Cortex of kidney (tissue), 1 donor: ENCODE measurements around the gene FOXN1.
"Not testable (repeated sequence)": the region's sequence is repeated elsewhere in the genome, so short reads cannot be mapped to it uniquely, and the experiment has no call there.

Experiments
- DNase-seq: peaks from one replicate; lab custom pipeline; 2025; lab: John Stamatoyannopoulos, UW

Gene FOXN1

GRCh38 chr17:28500712-28501379 is 5.3 kb upstream of the FOXN1 start:
- no peak for DNase-seq

GRCh38 chr17:28501421-28502284 is 4.5 kb upstream of the FOXN1 start:
- no peak for DNase-seq

GRCh38 chr17:28503420-28503819 is 2.7 kb upstream of the FOXN1 start:
- DNase-seq: no peak

- DNase-seq: no peak
Observed at GRCh38 chr17:28506763-28507487, 777 bp downstream of the FOXN1 start.

- no peak for DNase-seq
Observed at GRCh38 chr17:28507567-28508203, 1.5 kb downstream of the FOXN1 start.

- no peak for DNase-seq
Observed at GRCh38 chr17:28508211-28508724, 2.1 kb downstream of the FOXN1 start.

GRCh38 chr17:28509789-28510188 is 3.6 kb downstream of the FOXN1 start:
- DNase-seq: no peak

- no peak for DNase-seq
Observed at GRCh38 chr17:28511858-28512461, 5.8 kb downstream of the FOXN1 start.

- no peak for DNase-seq
Observed at GRCh38 chr17:28513476-28513875, 7.3 kb downstream of the FOXN1 start.

- DNase-seq: no peak
Observed at GRCh38 chr17:28514561-28515002, 8.4 kb downstream of the FOXN1 start.

- DNase-seq: no peak
Observed at GRCh38 chr17:28515518-28515917, 9.4 kb downstream of the FOXN1 start.

GRCh38 chr17:28518132-28518531 is 12.0 kb downstream of the FOXN1 start:
- no peak for DNase-seq

GRCh38 chr17:28518578-28518977 is 12.4 kb downstream of the FOXN1 start:
- DNase-seq: no peak

- no peak for DNase-seq
Observed at GRCh38 chr17:28519236-28519635, 13.1 kb downstream of the FOXN1 start.

- no peak for DNase-seq
Observed at GRCh38 chr17:28520687-28521086, 14.5 kb downstream of the FOXN1 start.

- DNase-seq: no peak
Observed at GRCh38 chr17:28521311-28522085, 15.3 kb downstream of the FOXN1 start.

- not testable (repeated sequence) for DNase-seq
Observed at GRCh38 chr17:28522281-28522680, 16.1 kb downstream of the FOXN1 start.

GRCh38 chr17:28523186-28523585 is 17.0 kb downstream of the FOXN1 start:
- no peak for DNase-seq

- no peak for DNase-seq
Observed at GRCh38 chr17:28523876-28524275, 17.7 kb downstream of the FOXN1 start.
